Fibroblast of the aortic adventitia (primary cell): Measurements from ENCODE around the gene WDR83. TPM values are rescaled to one million over a fixed set of nuclear protein-coding genes. Genes with fewer than 3 reads are reported as not detected.

Source experiments
- DNase-seq: peaks from one replicate; pipeline ENCODE4 v3.0.0-alpha.2; 2010; ENCODE audit warnings: low read depth
- H3K4me3 ChIP-seq: 2 replicates; pipeline ENCODE4 v1.5.1; 2011; ENCODE audit warnings: low read depth, mild to moderate bottlenecking, control low read depth, low read length, moderate library complexity
- CTCF ChIP-seq: IDR thresholded peaks from 2 replicates; pipeline ENCODE4 v1.5.1; 2011; ENCODE audit warnings: mild to moderate bottlenecking, low read length, control low read depth, inconsistent platforms; ENCODE audit not compliant: insufficient read depth
- total RNA-seq: library from RNA; depleted of rRNA; stranded (reverse); fragments of >200 nt; gene quantifications from 2 replicates; pipeline ENCODE4 v1.2.3, GENCODE V29; 2012; ENCODE audit warnings: low replicate concordance

The WDR83 gene
- total RNA-seq, 1 donor = 6.8 TPM

GRCh38 chr19:12667731-12668302, 1.2 kb downstream of the WDR83 start:
- DNase-seq = no peak
- no peak for TF ChIP-seq CTCF
- peak overlapping the region; percentile 94 for H3K4me3 ChIP-seq

GRCh38 chr19:12668346-12668745, 1.7 kb downstream of the WDR83 start:
- H3K4me3 ChIP-seq = peak overlapping the region; percentile 94
- TF ChIP-seq CTCF = no peak
- no peak for DNase-seq

- peak overlapping the region; percentile 94 for H3K4me3 ChIP-seq
- peak; percentile 55 for DNase-seq
- TF ChIP-seq CTCF = no peak
These were observed 2.3 kb downstream of the WDR83 start for GRCh38 chr19:12668932-12669269.

GRCh38 chr19:12669270-12670158, 2.9 kb downstream of the WDR83 start:
- peak overlapping the region; percentile 94 for H3K4me3 ChIP-seq
- peak; percentile 91 for DNase-seq
- no peak for TF ChIP-seq CTCF

- peak overlapping the region; percentile 94 for H3K4me3 ChIP-seq
- no peak for TF ChIP-seq CTCF
- DNase-seq = no peak
These were observed 3.7 kb downstream of the WDR83 start for GRCh38 chr19:12670159-12670928.

GRCh38 chr19:12672744-12673143, 6.1 kb downstream of the WDR83 start:
- TF ChIP-seq CTCF = no peak
- DNase-seq = no peak
- no peak overlapping the region for H3K4me3 ChIP-seq
